ENCODE data around the gene WDR12. TPM values are rescaled to one million over a fixed set of nuclear protein-coding genes. Genes with fewer than 3 reads are reported as not detected.

The WDR12 gene
- total and polyA plus RNA-seq, 2 experiments from 2014 or later = 45.8 to 66.1 TPM

GRCh38 chr2:202848813-202849212, 62.7 kb downstream of the WDR12 start:
- Histone ChIP-seq H2AFZ (no peak overlapping the region), H3K4me1 (ENCODE audit: insufficient read depth) (no peaks in the 10 kb centered on the region), H3K79me2 (ENCODE audit: insufficient read depth) (no peaks in the 10 kb centered on the region), H4K20me1 (ENCODE audit: insufficient read depth) (no peaks in the 10 kb centered on the region), H3F3A (ENCODE audit: insufficient read depth) (no peaks in the 10 kb centered on the region), H3K36me3 (ENCODE audit: low read depth) (no peaks in the 10 kb centered on the region), H3K4me3 (no peak overlapping the region), H3K9ac (no peak overlapping the region), H3K9me3 (ENCODE audit: low read depth) (no peaks in the 10 kb centered on the region), H3K27me3 (replicated peaks; ENCODE audit: insufficient read depth) (no peaks in the 10 kb centered on the region), H3K27ac (no peak overlapping the region), H3K9me2 (ENCODE audit: insufficient read depth) (no peaks in the 10 kb centered on the region), H3K4me2 (ENCODE audit: unreplicated experiment) (no peak overlapping the region)
- in situ Hi-C loops (cut with MboI) = no loop called here
- DNase-seq = peak; percentile 8
- WGBS, 2 experiments (ENCODE audit: low coverage in 1 of 2, low lambda C conversion rate in 2 of 2, missing lambda C conversion rate in 2 of 2) = 55 to 59% methylated on average over 8 of the region's 8 CpGs
- no peak for TF ChIP-seq EZH2phosphoT487 (IDR thresholded peaks at IDR 0.05; ENCODE audit: insufficient read depth, low read depth)
- no peak for TF ChIP-seq EZH2 (IDR thresholded peaks at IDR 0.05; ENCODE audit: insufficient read depth, poor library complexity, severe bottlenecking)

GRCh38 chr2:202847693-202848524, 63.6 kb downstream of the WDR12 start:
- Histone ChIP-seq H3K4me3 (no peak overlapping the region), H3K9me2 (ENCODE audit: insufficient read depth) (no peaks in the 10 kb centered on the region), H3K4me2 (ENCODE audit: unreplicated experiment) (no peak overlapping the region), H3K9ac (no peak overlapping the region), H3K27me3 (replicated peaks; ENCODE audit: insufficient read depth) (no peaks in the 10 kb centered on the region), H3K4me1 (ENCODE audit: insufficient read depth) (no peaks in the 10 kb centered on the region), H3F3A (ENCODE audit: insufficient read depth) (no peaks in the 10 kb centered on the region), H3K79me2 (ENCODE audit: insufficient read depth) (no peaks in the 10 kb centered on the region), H3K9me3 (ENCODE audit: low read depth) (no peaks in the 10 kb centered on the region), H3K36me3 (ENCODE audit: low read depth) (no peaks in the 10 kb centered on the region), H4K20me1 (ENCODE audit: insufficient read depth) (no peaks in the 10 kb centered on the region), H3K27ac (no peak overlapping the region), H2AFZ (no peak overlapping the region)
- no peak for DNase-seq
- no peak for TF ChIP-seq EZH2phosphoT487 (IDR thresholded peaks at IDR 0.05; ENCODE audit: insufficient read depth, low read depth)
- no peak for TF ChIP-seq EZH2 (IDR thresholded peaks at IDR 0.05; ENCODE audit: insufficient read depth, poor library complexity, severe bottlenecking)
- in situ Hi-C loops (cut with MboI) = no loop called here
- WGBS, 2 experiments (ENCODE audit: low coverage in 1 of 2, low lambda C conversion rate in 2 of 2, missing lambda C conversion rate in 2 of 2) = 88 to 89% methylated on average over 9 of the region's 9 CpGs

- Histone ChIP-seq H3K4me2 (ENCODE audit: unreplicated experiment) (no peak overlapping the region), H3K79me2 (ENCODE audit: insufficient read depth) (no peaks in the 10 kb centered on the region), H2AFZ (no peak overlapping the region), H3K9ac (no peak overlapping the region), H3F3A (ENCODE audit: insufficient read depth) (no peaks in the 10 kb centered on the region), H3K4me1 (ENCODE audit: insufficient read depth) (no peaks in the 10 kb centered on the region), H3K36me3 (ENCODE audit: low read depth) (no peaks in the 10 kb centered on the region), H3K27ac (no peak overlapping the region), H3K9me3 (ENCODE audit: low read depth) (peaks cover 8% of the 10 kb centered on the region), H4K20me1 (ENCODE audit: insufficient read depth) (no peaks in the 10 kb centered on the region), H3K27me3 (replicated peaks; ENCODE audit: insufficient read depth) (no peaks in the 10 kb centered on the region), H3K4me3 (no peak overlapping the region), H3K9me2 (ENCODE audit: insufficient read depth) (no peaks in the 10 kb centered on the region)
- no peak for DNase-seq
- TF ChIP-seq EZH2phosphoT487 (IDR thresholded peaks at IDR 0.05; ENCODE audit: insufficient read depth, low read depth) = no peak
- no peak for TF ChIP-seq EZH2 (IDR thresholded peaks at IDR 0.05; ENCODE audit: insufficient read depth, poor library complexity, severe bottlenecking)
- WGBS, 2 experiments (ENCODE audit: low coverage in 1 of 2, low lambda C conversion rate in 2 of 2, missing lambda C conversion rate in 2 of 2) = 37 to 44% methylated on average over 2 of the region's 2 CpGs
- in situ Hi-C loops (cut with MboI) = no loop called here
Observed at GRCh38 chr2:202844656-202845055, 66.8 kb downstream of the WDR12 start.

GRCh38 chr2:202842690-202843089, 68.8 kb downstream of the WDR12 start:
- no peak overlapping the region for H3K27ac ChIP-seq
- no peaks in the 10 kb centered on the region for H4K20me1 ChIP-seq (ENCODE audit: insufficient read depth)
- H3K36me3 ChIP-seq (ENCODE audit: low read depth) = no peaks in the 10 kb centered on the region
- no peaks in the 10 kb centered on the region for H3K9me2 ChIP-seq (ENCODE audit: insufficient read depth)
- no peaks in the 10 kb centered on the region for H3K27me3 ChIP-seq (replicated peaks; ENCODE audit: insufficient read depth)
- in situ Hi-C loops (cut with MboI) = no loop called here
- H3K4me1 ChIP-seq (ENCODE audit: insufficient read depth) = no peaks in the 10 kb centered on the region
- TF ChIP-seq EZH2phosphoT487 (IDR thresholded peaks at IDR 0.05; ENCODE audit: insufficient read depth, low read depth) (no peak), EZH2 (IDR thresholded peaks at IDR 0.05; ENCODE audit: insufficient read depth, poor library complexity, severe bottlenecking) (no peak)
- H3K9ac ChIP-seq = no peak overlapping the region
- peaks cover 8% of the 10 kb centered on the region for H3K9me3 ChIP-seq (ENCODE audit: low read depth)
- no peaks in the 10 kb centered on the region for H3K79me2 ChIP-seq (ENCODE audit: insufficient read depth)
- no peaks in the 10 kb centered on the region for H3F3A ChIP-seq (ENCODE audit: insufficient read depth)
- H2AFZ ChIP-seq = no peak overlapping the region
- no peak overlapping the region for H3K4me2 ChIP-seq (ENCODE audit: unreplicated experiment)
- no peak overlapping the region for H3K4me3 ChIP-seq
- DNase-seq = no peak

Measured in GM23248 (cell line).